Mucosa of descending colon (tissue), 3 donors: ENCODE data around the gene TYMP. TPM values are rescaled to one million over a fixed set of nuclear protein-coding genes. Genes with fewer than 3 reads are reported as not detected.
A peak's percentile ranks its signal among the peaks of the same experiment; 100 is the strongest.

Source experiments
- ATAC-seq: fragments of 200-7000 bp; cut with Tn5 transposase; one replicate; pipeline ENCODE4 v1.9.1; 2020; ENCODE audit warnings: mild to moderate bottlenecking, moderate library complexity
- DNase-seq, 3 donors: peaks; one replicate each; pipeline ENCODE4 v3.0.0-alpha.2; 2020
- H3K36me3 ChIP-seq: fragments of 200-600 bp; one replicate; pipeline ENCODE4 v1.8.0; 2021; ENCODE audit warnings: low read depth, mild to moderate bottlenecking
- H3K4me1 ChIP-seq: fragments of 200-600 bp; one replicate; pipeline ENCODE4 v1.8.0; 2021; ENCODE audit warnings: low read depth, mild to moderate bottlenecking
- H3K4me3 ChIP-seq: fragments of 200-600 bp; one replicate; pipeline ENCODE4 v1.8.0; 2021; ENCODE audit warnings: mild to moderate bottlenecking
- H3K9me3 ChIP-seq: fragments of 200-600 bp; one replicate; pipeline ENCODE4 v1.8.0; 2021; ENCODE audit warnings: mild to moderate bottlenecking
- intact Hi-C, 2 donors: fragments of 100-400 bp; cut with DNase I in 1 of 2; cut with micrococcal nuclease in 1 of 2; formaldehyde crosslinking; loops; one replicate each; pipeline versions ENCODE4 v1.11.0 to v1.11.1; 2022; cut with DNase I, micrococcal nuclease
- total RNA-seq, 3 donors: library from RNA; stranded (reverse); fragmentation: NEBNext Ultra II Directional in 2 of 3; extraction: Animal tissue kit (Norgen Biotek cat#: 25700) in 2 of 3; gene quantifications; one replicate each; pipeline versions ENCODE4 v1.2.1 to v1.2.4, GENCODE V29; 2021 to 2023
- TF ChIP-seq, protein P1 (sequence below): fragments of 200-600 bp; IDR thresholded peaks from one replicate; pipeline ENCODE4 v1.8.0; 2022; ENCODE audit warnings: antibody characterized with exemption, mild to moderate bottlenecking
- donor health status: DM: no; HTN: no; CAD: no; lungs with moderate emphysema.
- donor health status: DM: no; HTN: no; CAD: no.
- donor health status: DM: no; HTN: yes; CAD: no.

Gene TYMP
- total RNA-seq, 3 donors from 2014 or later = 27.7 to 88.7 (median 34.8) TPM

DNA sequence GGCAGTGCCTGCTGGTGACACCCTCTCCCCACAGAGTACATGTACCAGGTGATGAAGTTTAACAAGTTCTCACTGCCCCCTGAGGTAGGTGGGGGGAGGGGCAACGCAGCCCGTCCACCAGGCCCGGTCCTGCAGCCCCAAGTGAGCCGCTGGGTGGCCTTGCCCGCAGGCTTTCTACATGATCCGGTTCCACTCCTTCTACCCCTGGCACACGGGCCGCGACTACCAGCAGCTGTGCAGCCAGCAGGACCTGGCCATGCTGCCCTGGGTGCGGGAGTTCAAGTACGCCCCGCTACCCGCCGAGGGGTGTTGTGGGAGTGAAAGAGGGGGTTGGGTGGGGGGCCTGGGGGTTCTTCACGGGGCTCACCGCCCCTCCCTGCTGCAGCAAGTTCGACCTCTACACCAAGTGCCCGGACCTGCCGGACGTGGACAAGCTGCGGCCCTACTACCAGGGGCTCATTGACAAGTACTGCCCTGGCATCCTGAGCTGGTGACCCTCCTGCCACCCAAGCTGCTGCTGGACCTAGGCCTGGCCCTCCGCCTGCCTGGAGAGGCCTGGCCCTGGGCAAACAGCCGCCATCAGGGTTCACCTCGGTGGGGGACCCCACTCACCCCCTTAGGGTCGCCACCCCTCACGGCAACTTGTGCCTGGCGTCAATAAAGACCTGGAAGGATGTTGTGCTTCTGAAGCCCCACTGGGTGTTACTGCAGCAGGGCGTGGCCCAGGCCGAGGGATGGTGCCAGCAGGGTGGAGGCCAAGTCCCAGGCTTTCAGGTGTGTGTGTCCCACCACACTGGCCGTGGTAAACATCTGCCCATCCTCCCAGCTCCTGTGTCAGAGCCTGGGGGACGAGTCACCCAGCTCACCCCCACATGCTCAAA is 40.2 kb downstream of the TYMP start:
- ATAC-seq (no peak), DNase-seq (peak in 1 of 3 donors; percentile 46)
- TF ChIP-seq, protein P1, sequence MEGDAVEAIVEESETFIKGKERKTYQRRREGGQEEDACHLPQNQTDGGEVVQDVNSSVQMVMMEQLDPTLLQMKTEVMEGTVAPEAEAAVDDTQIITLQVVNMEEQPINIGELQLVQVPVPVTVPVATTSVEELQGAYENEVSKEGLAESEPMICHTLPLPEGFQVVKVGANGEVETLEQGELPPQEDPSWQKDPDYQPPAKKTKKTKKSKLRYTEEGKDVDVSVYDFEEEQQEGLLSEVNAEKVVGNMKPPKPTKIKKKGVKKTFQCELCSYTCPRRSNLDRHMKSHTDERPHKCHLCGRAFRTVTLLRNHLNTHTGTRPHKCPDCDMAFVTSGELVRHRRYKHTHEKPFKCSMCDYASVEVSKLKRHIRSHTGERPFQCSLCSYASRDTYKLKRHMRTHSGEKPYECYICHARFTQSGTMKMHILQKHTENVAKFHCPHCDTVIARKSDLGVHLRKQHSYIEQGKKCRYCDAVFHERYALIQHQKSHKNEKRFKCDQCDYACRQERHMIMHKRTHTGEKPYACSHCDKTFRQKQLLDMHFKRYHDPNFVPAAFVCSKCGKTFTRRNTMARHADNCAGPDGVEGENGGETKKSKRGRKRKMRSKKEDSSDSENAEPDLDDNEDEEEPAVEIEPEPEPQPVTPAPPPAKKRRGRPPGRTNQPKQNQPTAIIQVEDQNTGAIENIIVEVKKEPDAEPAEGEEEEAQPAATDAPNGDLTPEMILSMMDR = no peak
- H3K4me1 ChIP-seq = peaks cover 1% of the 10 kb centered on the region
- intact Hi-C loops = loop anchor here in 1 of 2 donors (10.0 kb wide), 1 partner anchor 245 kb away; the partner anchor contains the start of gene TUBGCP6
- H3K9me3 ChIP-seq = no peaks in the 10 kb centered on the region
- no peaks in the 10 kb centered on the region for H3K36me3 ChIP-seq
- H3K4me3 ChIP-seq = no peak overlapping the region

DNA sequence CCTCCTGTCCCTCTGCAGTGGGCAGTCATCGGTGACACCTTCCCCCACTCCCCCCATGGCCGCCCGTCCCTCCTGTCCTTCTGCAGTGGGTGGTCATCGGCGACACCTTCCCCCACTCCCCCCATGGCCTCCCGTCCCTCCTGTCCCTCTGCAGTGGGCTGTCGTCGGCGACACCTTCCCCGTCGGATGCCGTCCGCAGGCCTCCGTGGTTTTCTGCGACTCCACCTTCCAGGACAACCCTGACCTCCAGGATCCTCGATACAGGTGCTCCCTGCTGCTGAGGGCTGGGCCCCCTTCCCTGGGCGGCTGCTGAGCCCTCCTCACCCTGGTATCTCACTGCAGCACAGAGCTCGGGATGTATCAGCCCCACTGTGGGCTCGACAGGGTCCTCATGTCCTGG is 40.9 kb downstream of the TYMP start:
- no peak for ATAC-seq
- Histone ChIP-seq H3K36me3 (no peaks in the 10 kb centered on the region), H3K4me3 (no peak overlapping the region), H3K9me3 (no peaks in the 10 kb centered on the region), H3K4me1 (peaks cover 8% of the 10 kb centered on the region)
- intact Hi-C loops = no loop called here
- DNase-seq = no peak
- TF ChIP-seq, protein P1 = no peak

- H3K4me3 ChIP-seq = no peak overlapping the region
- DNase-seq (peak in 1 of 3 donors; percentile 41), ATAC-seq (no peak)
- H3K4me1 ChIP-seq = peaks cover 12% of the 10 kb centered on the region
- TF ChIP-seq, protein P1 = no peak
- intact Hi-C loops = no loop called here
- H3K9me3 ChIP-seq = no peaks in the 10 kb centered on the region
- no peaks in the 10 kb centered on the region for H3K36me3 ChIP-seq
Measured at GRCh38 chr22:50488006-50488677, 41.7 kb downstream of the TYMP start.

GRCh38 chr22:50487290-50488005 is 42.4 kb downstream of the TYMP start:
- TF ChIP-seq, protein P1 = no peak
- Histone ChIP-seq H3K9me3 (no peaks in the 10 kb centered on the region), H3K4me1 (peaks cover 12% of the 10 kb centered on the region), H3K36me3 (no peaks in the 10 kb centered on the region), H3K4me3 (no peak overlapping the region)
- ATAC-seq (no peak), DNase-seq (peak in 2 of 3 donors; percentile 21 to 39)
- intact Hi-C loops = no loop called here

- Histone ChIP-seq H3K36me3 (no peaks in the 10 kb centered on the region), H3K4me3 (no peak within 1 kb of the TSS), H3K4me1 (peaks cover 19% of the 10 kb centered on the region), H3K9me3 (no peaks in the 10 kb centered on the region)
- intact Hi-C loops = no loop called here
- no peak for ATAC-seq
- TF ChIP-seq, protein P1 = no peak
- DNase-seq = peak in 2 of 3 donors; percentile 18 to 47
Measured at GRCh38 chr22:50486561-50487289, 43.1 kb downstream of the TYMP start, which contains the start of gene MIOX. MIOX (plus strand) TSS chr22:50486859; CDS start chr22:50486898, 39 bp downstream.
